Liver (tissue), 9 donors: ENCODE data around the gene LIPC. TPM values are rescaled to one million over a fixed set of nuclear protein-coding genes. Genes with fewer than 3 reads are reported as not detected.

ENCODE experiments used
- DNase-seq: peaks from one replicate; pipeline ENCODE4 v3.0.0-alpha.2; 2017; ENCODE audit warnings: low spot score
- H3K27ac ChIP-seq, 2 donors: one replicate each; pipeline ENCODE4 v1.7.0; 2013; ENCODE audit warnings: inconsistent platforms in 2 of 2, low read length in 2 of 2, control low read depth in 1 of 2, low read depth in 1 of 2, mild to moderate bottlenecking in 1 of 2
- H3K27me3 ChIP-seq, 4 donors: one replicate each; pipeline versions ENCODE4 v1.6.1 to v1.7.0; 2013; ENCODE audit warnings: low read length in 3 of 4, inconsistent platforms in 1 of 4, mild to moderate bottlenecking in 1 of 4, moderate library complexity in 1 of 4; ENCODE audit not compliant: control insufficient read depth in 4 of 4, insufficient read depth in 4 of 4
- H3K36me3 ChIP-seq, 4 donors: one replicate each; pipeline versions ENCODE4 v1.6.1 to v1.7.0; 2013; ENCODE audit warnings: low read length in 3 of 4, mild to moderate bottlenecking in 3 of 4, low read depth in 1 of 4, moderate library complexity in 1 of 4; ENCODE audit not compliant: control insufficient read depth in 4 of 4, insufficient read depth in 3 of 4
- H3K4me1 ChIP-seq, 4 donors: one replicate each; pipeline versions ENCODE4 v1.6.1 to v1.7.0; 2013; ENCODE audit warnings: low read length in 3 of 4, mild to moderate bottlenecking in 3 of 4, moderate library complexity in 1 of 4; ENCODE audit not compliant: control insufficient read depth in 4 of 4, insufficient read depth in 4 of 4
- H3K4me3 ChIP-seq, 3 donors: one replicate each; pipeline versions ENCODE4 v1.6.1 to v1.7.0; 2013; ENCODE audit warnings: low read length in 3 of 3, control low read depth in 1 of 3, low read depth in 1 of 3, mild to moderate bottlenecking in 1 of 3
- H3K9ac ChIP-seq, 2 donors: one replicate each; pipeline ENCODE4 v1.7.0; 2013; ENCODE audit warnings: low read length in 2 of 2, mild to moderate bottlenecking in 2 of 2, moderate library complexity in 2 of 2, control low read depth in 1 of 2, low read depth in 1 of 2
- H3K9me3 ChIP-seq, 4 donors: one replicate each; pipeline versions ENCODE4 v1.6.1 to v1.7.0; 2013; ENCODE audit warnings: low read length in 3 of 4; ENCODE audit not compliant: control insufficient read depth in 4 of 4
- ATF3 ChIP-seq: IDR thresholded peaks from 2 replicates; pipeline ENCODE4 v1.6.1; 2016; ENCODE audit warnings: antibody characterized with exemption
- CTCF ChIP-seq: fragments of 150-350 bp; IDR thresholded peaks from 2 replicates; pipeline ENCODE4 v1.5.1; 2017; ENCODE audit warnings: improper control_type of control experiment, low read depth, low read length; ENCODE audit not compliant: missing input control
- EGR1 ChIP-seq, 2 donors: IDR thresholded peaks; 2 replicates each; pipeline ENCODE4 v1.6.1; 2016 to 2018; ENCODE audit warnings: antibody characterized with exemption in 2 of 2, low read depth in 2 of 2
- FOXA1 ChIP-seq: IDR thresholded peaks from 2 replicates; pipeline ENCODE4 v1.6.1; 2016; ENCODE audit warnings: antibody characterized with exemption
- FOXA2 ChIP-seq: IDR thresholded peaks from 2 replicates; pipeline ENCODE4 v1.6.1; 2016; ENCODE audit warnings: antibody characterized with exemption
- GABPA ChIP-seq, 2 donors: IDR thresholded peaks in 1 of 2; conservative IDR thresholded peaks in 1 of 2; 2 replicates each; pipeline ENCODE4 v1.6.1; 2016; ENCODE audit warnings: antibody characterized with exemption in 2 of 2, mild to moderate bottlenecking in 1 of 2, moderate library complexity in 1 of 2
- HNF4A ChIP-seq, 2 donors: conservative IDR thresholded peaks; 2 replicates each; pipeline ENCODE4 v1.6.1; 2016; ENCODE audit warnings: antibody characterized with exemption in 2 of 2, mild to moderate bottlenecking in 2 of 2
- HNF4G ChIP-seq: IDR thresholded peaks from 2 replicates; pipeline ENCODE4 v1.6.1; 2016; ENCODE audit warnings: antibody characterized with exemption
- JUND ChIP-seq, 2 donors: IDR thresholded peaks; 2 replicates each; pipeline ENCODE4 v1.6.1; 2016; ENCODE audit warnings: antibody characterized with exemption in 2 of 2
- MAX ChIP-seq: IDR thresholded peaks from 2 replicates; pipeline ENCODE4 v1.6.1; 2016; ENCODE audit warnings: antibody characterized with exemption
- NR2F2 ChIP-seq: IDR thresholded peaks from 2 replicates; pipeline ENCODE4 v1.6.1; 2016; ENCODE audit warnings: antibody characterized with exemption
- RAD21 ChIP-seq, 2 donors: IDR thresholded peaks; 2 replicates each; pipeline ENCODE4 v1.6.1; 2016; ENCODE audit warnings: antibody characterized with exemption in 2 of 2, mild to moderate bottlenecking in 2 of 2
- REST ChIP-seq: IDR thresholded peaks from 2 replicates; pipeline ENCODE4 v1.6.1; 2016; ENCODE audit warnings: antibody characterized with exemption, mild to moderate bottlenecking
- RXRA ChIP-seq, 2 donors: IDR thresholded peaks; 2 replicates each; pipeline ENCODE4 v1.6.1; 2017 to 2018; ENCODE audit warnings: antibody characterized with exemption in 2 of 2, mild to moderate bottlenecking in 1 of 2
- SP1 ChIP-seq: IDR thresholded peaks from 2 replicates; pipeline ENCODE4 v1.6.1; 2018; ENCODE audit warnings: antibody characterized with exemption, mild to moderate bottlenecking
- TAF1 ChIP-seq: conservative IDR thresholded peaks from 2 replicates; pipeline ENCODE4 v1.6.1; 2016; ENCODE audit warnings: antibody characterized with exemption, mild to moderate bottlenecking
- YY1 ChIP-seq: IDR thresholded peaks from 2 replicates; pipeline ENCODE4 v1.6.1; 2016; ENCODE audit warnings: antibody characterized with exemption, mild to moderate bottlenecking
- ZBTB33 ChIP-seq: IDR thresholded peaks from 2 replicates; pipeline ENCODE4 v1.6.1; 2016; ENCODE audit warnings: antibody characterized with exemption
- WGBS: extraction: QIAGEN DNeasy Blood & Tissue Kit; methylation state at CpG from one replicate; pipeline ENCODE4 v1.1.7; 2013; 5-methylcytosine and 5-hydroxymethylcytosine counted together
- polyA plus RNA-seq, 2 donors: library from polyadenylated mRNA; stranded (reverse) in 1 of 2; unstranded in 1 of 2; fragments of 200-250 nt in 1 of 2; fragments of >200 nt in 1 of 2; fragmentation: Nextera tagmentation in 1 of 2; extraction: Ambion mirVana in 1 of 2; gene quantifications; one replicate each; pipeline versions ENCODE4 v1.2.1 to v1.2.3, GENCODE V29; 2013 to 2015
- total RNA-seq, 2 donors: library from RNA; depleted of rRNA; stranded (reverse); fragments of >200 nt; gene quantifications; one replicate each; pipeline ENCODE4 v1.2.3, GENCODE V29; 2014
- donor health status: healthy.
- donor health status: healthy.
- donor health status: healthy.
- donor health status: healthy.
- donor health status: healthy.

Gene LIPC
- total and polyA plus RNA-seq, 4 donors, result 60.1 to 268 (median 131) TPM

- Histone ChIP-seq H3K36me3 (peaks cover 0 to 31% (median 9%) of the 10 kb centered on the region in 4 donors), H3K4me1 (peaks cover 0 to 12% (median 8%) of the 10 kb centered on the region in 4 donors), H3K4me3 (no peak overlapping the region), H3K9ac (no peak overlapping the region), H3K9me3 (no peaks in the 10 kb centered on the region), H3K27me3 (no peaks in the 10 kb centered on the region), H3K27ac (no peak overlapping the region)
- 93% methylated on average over 26 of the region's 26 CpGs for WGBS
- no peak for DNase-seq
- no peak for TF ChIP-seq YY1
- TF ChIP-seq HNF4G, result no peak
- no peak for TF ChIP-seq HNF4A (conservative IDR thresholded peaks at IDR 0.05)
- no peak for TF ChIP-seq RXRA (IDR thresholded peaks at IDR 0.05)
- TF ChIP-seq MAX, result no peak
- no peak for TF ChIP-seq NR2F2
- TF ChIP-seq RAD21 (IDR thresholded peaks at IDR 0.05), result no peak
- TF ChIP-seq FOXA2, result no peak
- TF ChIP-seq SP1, result no peak
- TF ChIP-seq REST, result no peak
- no peak for TF ChIP-seq ATF3
- TF ChIP-seq JUND (IDR thresholded peaks at IDR 0.05), result no peak
- no peak for TF ChIP-seq EGR1 (IDR thresholded peaks at IDR 0.05; ENCODE audit: low read depth in 2 of 2)
- TF ChIP-seq FOXA1, result no peak
- TF ChIP-seq GABPA (IDR thresholded peaks at IDR 0.05 in 1 of 2, conservative IDR thresholded peaks at IDR 0.05 in 1 of 2), result no peak
- TF ChIP-seq CTCF, result no peak
- no peak for TF ChIP-seq TAF1
- no peak for TF ChIP-seq ZBTB33
Observed at GRCh38 chr15:58548308-58549012, 116.7 kb downstream of the LIPC start.
